Right hindlimb (tissue), 1 donor: ENCODE data around the gene GVQW3.

Experiments
- DNase-seq: peaks from one replicate; pipeline ENCODE4 v3.0.0-alpha.2; 2018

Gene GVQW3

DNA sequence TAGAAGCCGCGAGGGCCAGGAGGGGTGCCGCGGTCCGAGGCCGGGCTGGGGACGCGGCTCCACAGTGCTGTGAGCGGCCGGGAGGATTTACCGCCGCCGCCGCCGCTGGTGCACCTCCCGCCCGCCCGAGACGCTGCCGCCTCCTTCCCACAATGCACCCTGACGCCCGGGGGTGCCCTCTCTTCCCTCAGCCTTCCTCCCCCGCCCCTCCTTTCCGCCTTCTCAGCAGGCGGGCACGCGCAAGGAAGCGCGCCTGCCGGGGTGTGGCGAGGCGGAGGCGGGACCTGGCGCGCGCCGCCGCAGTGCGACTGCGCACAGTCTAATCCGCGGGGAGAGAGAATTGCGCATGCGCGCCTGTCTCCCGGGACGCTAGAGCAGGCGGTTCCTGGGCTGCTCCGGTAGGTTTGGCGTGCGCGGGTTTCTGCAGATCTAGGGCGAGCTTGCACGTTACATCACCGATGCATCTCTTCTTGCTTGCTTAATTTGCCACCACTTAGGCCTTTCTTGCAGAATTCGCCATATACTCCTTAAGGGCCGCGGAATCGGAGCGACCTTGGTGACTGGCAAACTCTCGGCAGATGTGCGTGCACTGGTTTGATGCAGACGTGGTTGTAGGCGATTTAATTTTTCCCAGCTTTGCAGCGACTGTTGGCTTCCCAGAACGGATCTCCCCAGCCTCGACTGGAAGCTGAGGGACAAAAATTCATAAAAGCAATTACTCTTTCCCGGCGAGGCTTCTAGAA is at the start of gene GVQW3, which contains the start of gene THAP12:
GVQW3 (plus strand) TSS at position 347 of the 743 bp plus-strand sequence. CDS start 506 bp downstream, outside the sequence.
THAP12 (minus strand) TSS at position 156 of the 743 bp plus-strand sequence. CDS start 296 bp downstream, outside the sequence.
- peak; percentile 99 for DNase-seq

DNA sequence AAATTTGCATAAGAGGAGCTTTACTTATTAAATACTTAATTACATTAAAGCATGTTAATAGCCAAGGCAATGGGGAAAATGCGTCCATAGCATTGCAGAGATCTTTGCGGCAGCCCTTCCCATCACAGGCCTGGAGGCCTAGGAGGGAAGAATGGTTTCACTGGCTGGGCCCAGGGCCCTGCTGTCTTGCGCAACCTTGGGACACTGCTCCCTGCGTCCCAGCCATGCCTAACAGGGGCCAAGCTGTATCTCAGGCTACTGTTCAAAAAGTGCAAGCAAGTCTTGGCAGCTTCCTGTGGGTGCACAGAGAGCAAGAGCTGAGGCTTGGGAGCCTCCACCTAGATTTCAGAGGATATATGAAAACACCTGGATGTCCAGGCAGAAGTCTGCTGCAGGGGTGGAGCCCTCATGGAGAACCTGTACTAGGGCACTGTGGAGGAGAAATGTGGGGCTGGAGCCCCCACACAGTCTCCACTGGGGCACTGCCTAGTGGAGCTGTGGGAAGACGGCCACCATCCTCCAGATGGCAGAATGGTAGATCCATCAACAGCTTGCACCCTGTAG is 46.2 kb upstream of the GVQW3 start:
- no peak for DNase-seq

- no peak for DNase-seq
These were observed 45.3 kb upstream of the GVQW3 start for GRCh38 chr11:76335842-76336241.

- DNase-seq: no peak
These were observed 44.5 kb upstream of the GVQW3 start for GRCh38 chr11:76336597-76336996.

DNA sequence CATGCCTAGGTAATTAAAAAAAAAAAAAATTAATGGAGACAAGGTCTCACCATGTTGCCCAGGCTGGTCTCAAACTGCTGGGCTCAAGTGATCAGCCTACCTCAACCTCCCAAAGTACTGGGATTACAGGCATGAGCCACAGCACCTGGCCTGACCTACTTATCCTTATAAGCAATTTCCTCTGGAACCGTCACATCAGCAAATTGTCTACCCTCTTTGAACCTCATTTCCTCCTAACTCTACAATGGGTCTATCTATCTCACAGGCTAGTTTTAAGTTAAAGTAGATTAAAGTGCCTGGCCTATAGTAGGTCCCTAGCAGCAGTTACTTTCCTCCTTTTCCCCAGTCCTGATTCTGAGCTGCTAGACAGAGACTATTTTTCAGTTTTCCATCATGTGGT is 43.7 kb upstream of the GVQW3 start:
- DNase-seq: no peak

DNA sequence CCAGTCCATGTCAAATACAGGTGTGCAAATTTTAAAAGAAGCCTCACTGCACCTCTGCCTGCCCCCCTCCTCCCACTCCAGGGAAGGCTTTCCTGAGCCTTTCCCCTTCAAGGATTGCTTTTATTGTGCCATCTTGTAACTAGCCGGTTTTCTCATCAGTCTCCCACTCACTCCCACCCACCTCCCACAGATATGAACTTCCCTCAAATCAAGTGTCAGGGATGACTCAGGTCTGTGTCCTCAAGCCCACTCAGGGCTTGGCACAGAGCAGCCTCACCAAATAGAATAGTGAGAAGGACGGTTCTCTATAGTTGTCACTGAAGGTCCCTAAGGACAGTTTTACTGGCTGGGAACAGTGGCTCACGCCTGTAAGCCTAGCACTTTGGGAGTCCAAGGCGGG is 43.2 kb upstream of the GVQW3 start:
- no peak for DNase-seq

GRCh38 chr11:76339221-76339620 is 41.9 kb upstream of the GVQW3 start:
- DNase-seq: peak; percentile 94

DNA sequence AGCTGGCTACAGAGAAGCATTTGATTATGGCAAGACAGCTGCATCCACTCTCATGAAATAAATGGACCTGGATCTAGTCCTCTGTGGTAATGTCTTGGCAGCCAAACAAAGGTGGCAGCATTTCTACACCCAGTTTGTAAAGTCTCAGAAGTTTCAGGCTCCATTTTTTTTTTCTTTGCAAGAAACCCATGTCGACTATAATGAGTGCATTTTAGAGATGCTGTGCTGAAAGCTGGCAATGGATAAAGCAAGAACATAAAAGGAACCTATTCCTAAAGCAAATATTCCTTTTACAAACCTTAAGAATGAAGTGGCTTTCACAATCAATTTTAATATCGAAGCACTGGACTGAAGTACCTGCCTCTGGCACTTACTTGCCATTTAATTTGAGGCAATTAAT is 33.7 kb upstream of the GVQW3 start:
- DNase-seq: no peak

- no peak for DNase-seq
These were observed 32.8 kb upstream of the GVQW3 start for GRCh38 chr11:76348348-76348747.

DNA sequence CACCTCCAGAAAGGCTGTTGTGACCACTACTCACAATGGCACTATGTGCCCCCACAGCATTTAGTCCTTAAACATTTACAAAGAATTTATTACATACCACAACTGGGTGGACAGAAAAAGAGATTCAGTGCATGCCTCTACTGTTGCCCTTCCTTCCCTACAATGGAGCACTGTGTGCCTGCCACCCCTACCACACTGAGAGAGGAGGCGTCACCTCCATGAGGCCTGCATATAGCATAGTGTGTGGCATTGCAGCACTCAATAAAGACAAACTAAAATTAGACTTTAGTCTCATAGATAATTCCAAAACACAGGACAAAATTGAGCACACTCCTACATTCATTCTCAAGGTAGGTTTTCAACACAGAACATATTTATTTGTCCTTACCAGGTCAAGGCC is 26.0 kb upstream of the GVQW3 start:
- DNase-seq: no peak

- no peak for DNase-seq
These were observed 19.7 kb upstream of the GVQW3 start for GRCh38 chr11:76361374-76361773.

- no peak for DNase-seq
These were observed 19.3 kb upstream of the GVQW3 start for GRCh38 chr11:76361776-76362175.

DNA sequence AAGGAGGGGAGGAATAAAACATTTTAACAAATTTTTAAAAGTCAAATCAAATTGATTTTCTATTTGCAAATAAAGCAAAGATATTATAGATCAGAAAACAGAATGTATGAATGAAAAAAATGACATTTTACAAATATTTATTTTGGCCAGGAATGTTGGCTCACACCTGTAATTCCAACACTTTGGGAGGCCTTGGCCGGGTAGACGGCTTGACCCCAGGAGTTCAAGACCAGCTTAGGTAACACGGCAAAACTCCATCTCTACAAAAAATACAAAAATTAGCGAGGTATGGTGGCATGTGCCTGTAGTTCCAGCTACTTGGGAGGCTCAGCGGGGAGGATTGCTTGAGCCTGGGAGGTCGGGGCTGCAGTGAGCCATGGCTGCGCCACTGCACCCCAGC is 18.4 kb upstream of the GVQW3 start:
- no peak for DNase-seq

DNA sequence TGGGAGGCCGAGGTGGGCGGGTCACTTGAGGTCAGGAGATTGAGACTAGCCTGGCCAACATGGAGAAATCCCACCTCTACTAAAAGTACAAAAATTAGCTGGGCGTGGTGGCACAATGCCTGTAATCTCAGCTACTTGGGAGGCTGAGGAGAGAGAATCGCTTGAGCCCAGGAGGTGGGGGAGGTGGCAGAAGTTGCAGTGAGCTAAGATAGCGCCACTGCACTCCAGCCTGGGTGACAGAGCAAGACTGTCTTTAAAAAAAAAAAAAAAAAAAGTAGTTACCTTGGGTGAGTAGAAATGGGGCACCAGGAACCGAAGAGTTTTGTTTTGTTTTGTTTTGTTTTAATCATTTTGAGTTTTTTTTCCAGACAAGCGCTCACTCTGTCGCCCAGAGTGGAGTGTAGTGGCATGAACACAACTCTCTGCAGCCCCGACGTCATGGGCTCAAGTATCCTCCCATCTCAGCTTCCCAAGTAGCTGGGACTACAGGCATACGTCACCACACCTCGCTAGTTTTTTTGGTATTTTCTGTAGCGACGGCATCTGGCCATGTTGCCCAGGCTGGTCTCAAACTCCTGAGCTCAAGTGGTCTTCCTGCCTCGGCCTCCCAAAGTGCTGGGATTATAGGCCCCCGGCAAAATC is 16.0 kb upstream of the GVQW3 start:
- no peak for DNase-seq

- no peak for DNase-seq
These were observed 12.6 kb upstream of the GVQW3 start for GRCh38 chr11:76368490-76368889.

DNA sequence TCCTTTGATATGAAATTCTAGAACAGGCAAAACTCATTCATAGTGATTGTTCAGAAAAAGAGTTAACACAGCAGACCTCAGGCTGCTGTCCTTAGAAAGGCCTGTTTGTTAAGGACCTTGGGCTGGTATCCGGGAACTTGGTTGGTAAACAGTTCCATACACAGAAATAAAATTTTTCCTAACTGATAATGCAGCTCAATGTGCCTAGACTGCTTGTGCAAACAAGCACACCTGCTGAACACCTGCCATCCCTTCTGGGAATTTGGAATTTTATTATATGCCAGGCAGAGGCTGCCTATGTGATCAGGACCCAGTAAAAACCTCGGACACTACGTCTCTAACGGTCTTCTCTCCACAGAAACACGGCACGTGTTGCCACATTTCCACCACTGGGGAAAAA is 11.7 kb upstream of the GVQW3 start:
- DNase-seq: no peak

DNA sequence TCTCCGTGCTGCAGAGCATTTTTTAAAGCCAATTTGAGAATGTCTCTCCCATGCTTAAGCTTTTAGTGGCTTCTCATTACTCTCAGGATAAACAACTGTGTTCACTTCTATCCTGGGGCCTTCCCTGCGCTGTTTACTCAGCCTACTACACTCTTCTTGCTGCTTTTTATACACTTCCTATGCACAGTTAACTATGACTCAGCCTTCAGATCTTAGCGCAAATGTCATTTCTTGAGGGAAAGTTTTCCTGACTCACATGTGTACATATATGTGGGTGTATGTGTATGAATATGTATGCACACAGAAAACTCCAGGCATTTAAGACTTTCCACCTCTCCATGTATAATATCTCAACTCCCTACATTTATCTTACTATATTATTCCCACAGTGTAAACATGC is 10.0 kb upstream of the GVQW3 start:
- DNase-seq: no peak

DNA sequence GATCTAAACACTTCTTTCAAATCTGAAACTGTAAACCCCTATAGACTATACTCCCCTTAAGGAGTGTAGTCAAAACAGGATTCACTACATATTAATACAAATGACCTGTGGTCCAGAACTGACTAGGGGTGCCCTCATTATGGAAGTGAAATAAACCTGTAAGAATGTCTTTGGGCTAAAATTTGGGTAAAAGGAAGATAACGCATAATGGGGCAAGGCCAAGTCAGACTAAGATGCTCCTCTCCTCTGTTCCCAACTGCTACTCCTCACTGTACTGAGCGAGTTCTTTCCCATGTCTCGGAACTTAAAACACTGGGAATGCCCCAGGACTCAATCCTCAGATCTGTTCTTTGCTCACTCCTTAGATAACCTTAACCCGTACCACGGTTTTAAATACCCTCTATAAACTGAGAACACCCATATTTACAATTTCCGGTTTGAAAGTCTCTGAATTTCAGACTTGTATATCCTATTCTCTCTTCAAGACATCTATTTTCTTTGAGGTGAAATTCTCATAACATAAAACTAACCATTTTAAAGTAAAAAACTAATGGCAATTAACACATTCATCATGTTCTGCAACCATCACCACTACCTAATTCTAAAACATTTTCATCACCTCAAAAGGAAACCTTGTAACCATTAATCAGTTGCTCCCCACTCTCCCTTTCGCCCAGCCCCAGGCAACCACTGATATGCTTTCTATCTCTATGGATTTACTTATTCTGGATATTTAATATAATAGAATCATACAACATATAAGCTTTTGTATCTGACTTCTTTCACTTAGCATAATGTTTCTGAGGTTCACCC is 4.2 kb upstream of the GVQW3 start:
- DNase-seq: no peak

DNA sequence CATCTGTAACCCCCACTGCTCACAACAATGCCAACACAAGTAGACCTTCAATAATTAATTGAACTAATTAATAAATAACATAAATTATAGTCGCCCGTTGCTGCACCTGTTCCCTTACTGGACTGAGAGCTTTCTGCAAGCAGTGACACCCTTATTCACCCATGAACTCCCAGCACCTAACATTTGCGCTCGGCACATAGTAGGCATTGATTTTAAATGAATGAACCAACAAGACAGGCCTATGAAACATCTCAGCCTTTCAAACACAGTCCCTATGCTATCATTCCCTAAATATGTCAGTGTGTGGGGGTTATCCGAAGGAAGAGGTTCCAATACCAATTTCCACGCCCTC is 1.3 kb upstream of the GVQW3 start:
- no peak for DNase-seq

- peak; percentile 58 for DNase-seq
These were observed 755 bp upstream of the GVQW3 start for GRCh38 chr11:76380159-76380976.

DNA sequence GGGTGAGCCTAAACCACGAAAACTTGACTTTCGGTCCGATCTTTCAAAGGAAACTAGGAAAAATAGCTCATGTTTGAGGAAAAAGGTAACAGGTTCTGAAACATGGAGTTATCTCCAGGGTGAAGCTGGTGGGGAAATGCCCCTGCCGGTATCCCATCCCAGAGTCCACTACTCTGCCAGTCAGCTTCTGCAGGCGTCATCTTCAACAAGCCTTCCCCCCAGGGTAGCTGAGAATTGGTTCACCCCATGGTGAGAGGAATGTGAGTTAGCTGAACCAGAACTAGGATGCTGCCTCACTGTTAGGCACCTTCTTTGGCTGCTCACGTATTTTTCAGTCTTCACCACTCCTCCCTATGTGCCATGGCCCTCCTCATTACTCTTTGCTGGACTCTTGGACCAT is 1.1 kb downstream of the GVQW3 start:
- no peak for DNase-seq

GRCh38 chr11:76385903-76386302 is 4.8 kb downstream of the GVQW3 start:
- no peak for DNase-seq

GRCh38 chr11:76388408-76388807 is 7.3 kb downstream of the GVQW3 start:
- no peak for DNase-seq
